ENCODE results near the gene NABP1. TPM values are rescaled to one million over a fixed set of nuclear protein-coding genes. Genes with fewer than 3 reads are reported as not detected.
A peak's percentile ranks its signal among the peaks of the same experiment; 100 is the strongest.

NABP1 gene
- total RNA-seq, 6 donors from 2014 or later = 35.7 to 137 (median 46.9) TPM

DNA sequence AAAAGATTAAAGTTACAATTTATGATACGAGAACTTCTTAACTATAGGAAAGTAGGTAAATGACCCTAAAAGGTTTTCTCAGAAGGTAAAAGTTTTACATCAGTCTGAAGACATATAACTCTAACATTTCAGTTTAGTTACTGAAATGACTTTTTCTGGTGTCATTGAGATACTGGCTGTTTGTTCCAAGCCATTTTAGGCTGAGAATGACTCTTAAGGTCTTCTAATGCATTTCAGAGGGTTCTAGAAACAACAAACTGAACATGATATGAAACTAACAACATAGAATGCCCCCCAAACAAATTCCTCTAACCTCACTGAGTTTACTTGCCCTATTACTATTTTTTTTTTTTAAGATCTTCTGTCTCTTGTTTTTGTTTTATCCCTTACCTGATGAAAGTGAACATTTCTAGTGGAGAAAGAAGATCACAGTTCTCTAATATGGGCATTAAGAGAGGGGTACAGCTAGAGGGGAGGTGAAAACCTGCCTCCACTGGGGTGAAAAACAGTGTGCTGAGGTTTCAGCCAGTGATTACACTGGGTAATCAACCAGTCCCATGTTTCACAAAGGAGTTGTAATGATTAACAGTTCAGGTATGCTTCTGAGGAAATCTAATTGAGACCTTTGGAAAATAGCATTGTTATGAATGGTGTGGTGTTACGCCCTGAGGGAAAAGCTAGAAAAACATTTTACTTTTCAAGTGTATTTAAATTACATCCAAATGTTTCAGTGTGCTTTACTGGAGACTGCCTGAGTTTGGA, 11.2 kb downstream of the NABP1 start:
- H3K27ac ChIP-seq = peak overlapping the region in 2 of 4 donors; percentile 15 to 20
- peak; percentile 37 to 77 for ATAC-seq (ENCODE audit: low FRiP score in 2 of 2)

DNA sequence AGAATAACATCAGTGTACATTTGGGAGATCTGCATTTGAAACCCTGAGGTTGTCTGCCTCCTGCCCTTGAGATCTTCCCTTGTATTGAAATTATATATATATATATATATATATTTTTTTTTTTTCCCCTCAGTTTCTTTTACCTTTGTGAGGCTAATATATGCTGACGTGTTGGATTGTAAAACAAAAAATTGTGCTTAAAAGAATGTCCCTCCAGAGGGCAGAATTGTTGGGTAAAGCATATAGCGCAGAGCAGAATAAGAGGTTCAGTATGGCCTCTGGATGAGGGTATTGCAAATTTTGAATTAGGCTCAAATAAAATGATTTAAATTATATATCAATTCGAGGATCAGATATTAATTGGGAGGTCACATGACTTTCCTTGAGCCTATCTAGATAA, 12.4 kb downstream of the NABP1 start:
- no peak for ATAC-seq (ENCODE audit: low FRiP score in 2 of 2)
- H3K27ac ChIP-seq = no peak overlapping the region
- no peak overlapping the region for H3K4me3 ChIP-seq
- TF ChIP-seq EP300 (IDR thresholded peaks at IDR 0.05) (no peak), POLR2AphosphoS5 (IDR thresholded peaks at IDR 0.05) (no peak), POLR2A (IDR thresholded peaks at IDR 0.05) (no peak)
- TF ChIP-seq, protein P1, sequence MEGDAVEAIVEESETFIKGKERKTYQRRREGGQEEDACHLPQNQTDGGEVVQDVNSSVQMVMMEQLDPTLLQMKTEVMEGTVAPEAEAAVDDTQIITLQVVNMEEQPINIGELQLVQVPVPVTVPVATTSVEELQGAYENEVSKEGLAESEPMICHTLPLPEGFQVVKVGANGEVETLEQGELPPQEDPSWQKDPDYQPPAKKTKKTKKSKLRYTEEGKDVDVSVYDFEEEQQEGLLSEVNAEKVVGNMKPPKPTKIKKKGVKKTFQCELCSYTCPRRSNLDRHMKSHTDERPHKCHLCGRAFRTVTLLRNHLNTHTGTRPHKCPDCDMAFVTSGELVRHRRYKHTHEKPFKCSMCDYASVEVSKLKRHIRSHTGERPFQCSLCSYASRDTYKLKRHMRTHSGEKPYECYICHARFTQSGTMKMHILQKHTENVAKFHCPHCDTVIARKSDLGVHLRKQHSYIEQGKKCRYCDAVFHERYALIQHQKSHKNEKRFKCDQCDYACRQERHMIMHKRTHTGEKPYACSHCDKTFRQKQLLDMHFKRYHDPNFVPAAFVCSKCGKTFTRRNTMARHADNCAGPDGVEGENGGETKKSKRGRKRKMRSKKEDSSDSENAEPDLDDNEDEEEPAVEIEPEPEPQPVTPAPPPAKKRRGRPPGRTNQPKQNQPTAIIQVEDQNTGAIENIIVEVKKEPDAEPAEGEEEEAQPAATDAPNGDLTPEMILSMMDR (IDR thresholded peaks at IDR 0.05) = no peak
- DNase-seq = no peak
- peaks cover 9 to 29% (median 19%) of the 10 kb centered on the region in 4 donors for H3K4me1 ChIP-seq
- H3K27me3 ChIP-seq = no peaks in the 10 kb centered on the region
- no peaks in the 10 kb centered on the region for H3K9me3 ChIP-seq
- WGBS, 2 donors = 58 to 63% methylated on average over 3 of the region's 3 CpGs
- H3K36me3 ChIP-seq = peaks cover 3 to 33% (median 9%) of the 10 kb centered on the region in 4 donors

More for the DNA sequence above, 11.2 kb downstream of the NABP1 start:
- no peaks in the 10 kb centered on the region for H3K27me3 ChIP-seq
- WGBS, 2 donors = 70 to 80% methylated on average over 2 of the region's 2 CpGs
- no peak for DNase-seq
- H3K4me1 ChIP-seq = peaks cover 9 to 29% (median 19%) of the 10 kb centered on the region in 4 donors
- peaks cover 8 to 45% (median 19%) of the 10 kb centered on the region in 4 donors for H3K36me3 ChIP-seq
- no peak overlapping the region for H3K4me3 ChIP-seq
- no peak for TF ChIP-seq EP300 (IDR thresholded peaks at IDR 0.05)
- no peaks in the 10 kb centered on the region for H3K9me3 ChIP-seq

DNA sequence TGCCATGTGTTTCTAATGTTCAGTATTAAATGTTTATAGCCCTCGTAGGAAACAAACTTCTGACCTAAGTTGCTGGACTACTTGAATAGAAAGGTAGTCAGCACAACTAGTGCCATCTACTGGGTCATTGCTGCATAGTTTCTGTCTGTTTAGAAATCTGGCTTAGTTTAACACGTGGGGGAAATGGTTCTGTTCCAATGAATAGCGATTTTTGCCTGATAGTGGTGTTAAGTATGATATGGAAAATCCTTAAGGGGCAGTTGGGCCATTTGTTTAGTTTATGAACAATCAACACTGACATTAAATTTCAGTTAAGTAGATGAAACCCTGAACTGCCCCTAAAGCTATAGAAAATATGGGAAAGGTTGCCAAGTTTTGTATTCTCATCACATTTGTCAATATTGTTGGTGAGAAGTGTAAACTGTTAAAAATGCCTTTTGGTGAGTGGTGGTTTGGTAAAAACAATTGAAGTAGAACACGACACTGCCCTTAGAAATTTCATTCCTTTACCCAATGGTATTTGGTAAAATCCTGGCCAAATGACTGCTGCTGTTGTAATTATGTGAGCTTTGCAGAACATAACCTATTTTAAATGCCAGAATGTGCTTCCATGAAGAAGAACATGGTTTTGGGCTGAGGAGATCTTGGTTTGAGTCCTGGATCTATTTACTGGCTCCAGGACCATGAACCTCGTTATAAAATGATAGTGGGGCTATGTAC, 13.2 kb downstream of the NABP1 start:
- Histone ChIP-seq H3K36me3 (peaks cover 0 to 24% (median 5%) of the 10 kb centered on the region in 4 donors), H3K4me1 (peaks cover 9 to 32% (median 19%) of the 10 kb centered on the region in 4 donors), H3K4me3 (no peak overlapping the region), H3K27me3 (no peaks in the 10 kb centered on the region), H3K9me3 (no peaks in the 10 kb centered on the region), H3K27ac (no peak overlapping the region)
- ATAC-seq (ENCODE audit: low FRiP score in 2 of 2) = peak; percentile 81 to 88
- WGBS, 2 donors = 13 to 23% methylated on average over 5 of the region's 5 CpGs
- TF ChIP-seq POLR2AphosphoS5 (IDR thresholded peaks at IDR 0.05) = no peak
- TF ChIP-seq, protein P1 (IDR thresholded peaks at IDR 0.05) = peak; percentile 53 to 84 (median 77)
- DNase-seq = no peak

DNA sequence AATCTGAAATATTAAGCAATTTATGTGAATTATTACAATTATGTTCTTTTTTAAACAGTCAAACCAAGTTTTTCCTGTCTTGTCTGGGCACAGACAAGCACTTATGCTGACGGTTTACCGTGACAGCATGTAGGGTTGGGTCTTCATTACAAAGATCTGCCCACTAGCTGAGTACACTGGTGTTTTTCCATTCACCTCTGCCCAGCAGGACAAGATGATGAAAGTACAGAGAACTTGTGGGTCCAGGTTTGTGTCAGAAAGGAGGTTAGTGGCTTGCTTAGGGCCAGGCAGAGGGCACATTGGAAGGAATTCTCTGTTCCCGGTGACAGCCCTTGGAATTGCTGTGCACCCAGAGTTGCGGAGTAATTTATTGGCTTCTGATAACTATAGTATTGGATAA, 14.0 kb downstream of the NABP1 start:
- H3K9me3 ChIP-seq = no peaks in the 10 kb centered on the region
- no peak for ATAC-seq (ENCODE audit: low FRiP score in 2 of 2)
- peaks cover 9 to 35% (median 19%) of the 10 kb centered on the region in 4 donors for H3K4me1 ChIP-seq
- 62 to 65% methylated on average over 4 of the region's 4 CpGs for WGBS, 2 donors
- DNase-seq = no peak
- H3K36me3 ChIP-seq = peaks cover 0 to 17% (median 5%) of the 10 kb centered on the region in 4 donors
- H3K4me3 ChIP-seq = no peak overlapping the region
- TF ChIP-seq POLR2AphosphoS5 (IDR thresholded peaks at IDR 0.05) = no peak
- no peak overlapping the region for H3K27ac ChIP-seq
- H3K27me3 ChIP-seq = no peaks in the 10 kb centered on the region

DNA sequence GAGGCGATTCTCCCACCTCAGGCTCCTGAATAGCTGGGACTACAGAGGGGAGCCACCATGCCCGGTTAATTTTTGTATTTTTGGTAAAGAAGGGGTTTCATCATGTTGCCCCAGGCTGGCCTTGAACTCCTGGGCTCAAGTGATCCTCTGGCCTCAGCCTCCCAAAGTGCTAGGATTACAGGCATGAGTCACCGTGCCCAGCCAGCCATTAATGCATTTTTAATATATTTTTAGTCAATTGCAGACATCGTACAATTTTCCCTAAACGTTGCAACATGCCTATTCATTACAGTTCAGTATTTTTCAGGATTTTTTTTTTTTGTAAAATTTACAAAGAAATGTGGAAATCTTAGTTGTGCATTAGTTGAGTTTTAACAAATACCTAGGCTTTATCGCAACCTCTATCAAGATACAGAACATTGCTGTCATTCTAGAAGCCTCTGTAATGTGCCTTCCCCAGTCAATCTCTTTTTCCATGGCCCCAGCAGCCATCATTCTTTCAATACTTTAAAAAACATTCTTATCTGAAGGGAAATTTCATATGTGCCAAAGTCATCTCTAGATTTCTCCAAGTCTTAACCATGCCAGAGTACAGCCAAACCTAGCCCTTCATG, 14.7 kb downstream of the NABP1 start:
- TF ChIP-seq POLR2AphosphoS5 (IDR thresholded peaks at IDR 0.05) (no peak), EP300 (IDR thresholded peaks at IDR 0.05) (no peak), POLR2A (IDR thresholded peaks at IDR 0.05) (no peak)
- TF ChIP-seq, protein P1 (IDR thresholded peaks at IDR 0.05) = no peak
- H3K36me3 ChIP-seq = peaks cover 0 to 10% (median 4%) of the 10 kb centered on the region in 4 donors
- H3K9me3 ChIP-seq = no peaks in the 10 kb centered on the region
- no peak overlapping the region for H3K4me3 ChIP-seq
- no peaks in the 10 kb centered on the region for H3K27me3 ChIP-seq
- WGBS, 2 donors = 71 to 78% methylated on average over 6 of the region's 6 CpGs
- no peak overlapping the region for H3K27ac ChIP-seq
- no peak for DNase-seq
- ATAC-seq (ENCODE audit: low FRiP score in 2 of 2) = no peak
- peaks cover 9 to 35% (median 19%) of the 10 kb centered on the region in 4 donors for H3K4me1 ChIP-seq
